Caco-2 (cell line): Measurements from ENCODE around the gene GCSAML. TPM values are rescaled to one million over a fixed set of nuclear protein-coding genes. Genes with fewer than 3 reads are reported as not detected.
"Not testable (repeated sequence)": the region's sequence is repeated elsewhere in the genome, so short reads cannot be mapped to it uniquely, and the experiment has no call there.

Experiments
- BruUV-seq: library from RNA; stranded (reverse); fragments of 400-500 nt; replicated peaks from 2 replicates; lab custom pipeline; 2021; lab: Mats Ljungman, UMichigan
- CTCF ChIA-PET: fragments of 300-600 bp; sonication (Branson Sonifier 250); formaldehyde crosslinking; loops from one replicate; lab custom pipeline; 2022; ENCODE audit warnings: antibody characterized with exemption; lab: Charles Lee
- POLR2A ChIA-PET: fragments of 300-600 bp; sonication (Branson Sonifier 250); formaldehyde crosslinking; loops from one replicate; lab custom pipeline; 2022; ENCODE audit warnings: antibody characterized with exemption; lab: Charles Lee
- DNase-seq, 2 experiments: peaks; one replicate each; pipeline versions ENCODE4 v3.0.0 to v3.0.0-alpha.2; 2020 to 2022
- H3K27me3 ChIP-seq: replicated peaks from 2 replicates; pipeline ENCODE4 v1.6.0; 2011; ENCODE audit warnings: low read length; ENCODE audit not compliant: control insufficient read depth, insufficient read depth
- H3K36me3 ChIP-seq: 2 replicates; pipeline ENCODE4 v1.5.1; 2011; ENCODE audit warnings: low read length; ENCODE audit not compliant: control insufficient read depth, insufficient read depth
- H3K4me1 ChIP-seq: fragments of 250-450 bp; sonication (Bioruptor Pico); 2 replicates; pipeline ENCODE4 v1.5.1; 2020; ENCODE audit warnings: mild to moderate bottlenecking
- H3K4me3 ChIP-seq: 2 replicates; pipeline ENCODE4 v1.5.1; 2011; ENCODE audit warnings: low read depth, mild to moderate bottlenecking, control low read depth, low read length
- H3K9me3 ChIP-seq: fragments of 250-450 bp; sonication (Bioruptor Pico); 2 replicates; pipeline ENCODE4 v1.5.1; 2020; ENCODE audit warnings: mild to moderate bottlenecking, moderate library complexity
- H3K27ac Mint-ChIP-seq: one replicate; pipeline ENCODE4 v1.8.0; 2022; ENCODE audit warnings: mixed read lengths; ENCODE audit not compliant: unreplicated experiment
- H3K27me3 Mint-ChIP-seq: one replicate; pipeline ENCODE4 v1.8.0; 2022; ENCODE audit warnings: mixed read lengths; ENCODE audit not compliant: insufficient read depth, unreplicated experiment
- H3K36me3 Mint-ChIP-seq: one replicate; pipeline ENCODE4 v1.8.0; 2022; ENCODE audit warnings: mild to moderate bottlenecking, mixed read lengths; ENCODE audit not compliant: insufficient read depth, unreplicated experiment
- H3K4me1 Mint-ChIP-seq: one replicate; pipeline ENCODE4 v1.8.0; 2022; ENCODE audit warnings: low read depth, mixed read lengths; ENCODE audit not compliant: unreplicated experiment
- H3K4me3 Mint-ChIP-seq: one replicate; pipeline ENCODE4 v1.8.0; 2022; ENCODE audit warnings: mild to moderate bottlenecking, moderate library complexity, mixed read lengths; ENCODE audit not compliant: unreplicated experiment
- H3K9me3 Mint-ChIP-seq: one replicate; pipeline ENCODE4 v1.8.0; 2022; ENCODE audit warnings: mixed read lengths; ENCODE audit not compliant: unreplicated experiment
- intact Hi-C: fragments of 100-400 bp; cut with micrococcal nuclease; formaldehyde crosslinking; loops from one replicate; pipeline ENCODE4 v1.10.0; 2022; ENCODE audit not compliant: unreplicated experiment
- total RNA-seq: library from RNA; stranded (reverse); gene quantifications from 2 replicates; pipeline ENCODE4 v1.2.3, GENCODE V29; 2022
- TF ChIP-seq, protein P1 (sequence below), 2 experiments: fragments of 200-600 bp in 1 of 2; IDR thresholded peaks; 1 replicate in 1 of 2; 2 replicates in 1 of 2; pipeline versions ENCODE4 v1.5.1 to v1.8.0; 2011 to 2022; ENCODE audit warnings: antibody characterized with exemption in 1 of 2, control low read depth in 1 of 2, inconsistent platforms in 1 of 2, low read depth in 1 of 2, low read length in 1 of 2, mild to moderate bottlenecking in 1 of 2, moderate library complexity in 1 of 2; ENCODE audit not compliant: insufficient read depth in 1 of 2, severe bottlenecking in 1 of 2, unreplicated experiment in 1 of 2

Gene GCSAML
- total RNA-seq, 1 experiment from 2014 or later = not detected

DNA sequence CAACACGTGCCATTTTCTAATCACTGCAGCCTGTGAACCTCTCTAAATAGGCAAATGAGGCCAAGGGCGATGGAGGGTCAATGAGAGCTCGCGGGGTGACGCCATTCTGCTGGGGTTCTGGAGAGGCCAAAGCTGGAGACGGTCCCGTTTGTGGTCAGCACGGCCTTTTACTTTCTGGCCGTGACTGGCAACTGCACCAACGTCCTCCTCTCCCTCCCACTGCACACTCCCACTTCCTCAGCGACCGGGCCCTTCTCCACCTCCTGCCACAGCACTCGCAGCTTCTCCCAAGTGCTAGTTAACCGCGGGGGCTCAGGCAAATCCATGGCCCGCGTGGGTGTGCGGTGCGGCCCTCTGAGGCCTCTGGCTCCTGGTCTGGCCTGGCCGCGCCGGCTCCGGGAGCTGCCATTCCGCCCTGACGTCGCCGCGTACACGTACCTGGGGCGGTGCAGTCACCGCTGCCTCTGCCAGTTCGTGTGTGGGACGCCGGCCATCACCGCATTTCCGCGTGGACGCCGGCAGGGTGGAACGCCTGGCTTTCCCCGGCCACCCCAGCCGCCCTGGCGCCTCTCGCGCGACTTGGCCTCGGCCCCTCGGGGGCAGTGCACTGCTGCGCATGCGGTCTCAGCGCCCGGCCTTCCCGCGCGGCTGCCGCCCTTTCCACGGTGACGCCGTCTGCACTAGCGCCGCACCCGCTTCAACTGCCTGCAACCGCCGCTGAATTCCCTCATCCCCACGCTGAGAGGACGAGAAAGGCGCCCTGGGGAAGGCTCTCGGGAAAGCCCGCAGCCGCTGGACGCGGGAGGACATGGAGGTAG lies 30.9 kb upstream of the GCSAML start:
- H3K27me3 Mint-ChIP-seq = no peaks in the 10 kb centered on the region
- H3K9me3 Mint-ChIP-seq = no peaks in the 10 kb centered on the region
- H3K4me1 Mint-ChIP-seq = no peaks in the 10 kb centered on the region
- no peak for DNase-seq
- intact Hi-C loops = no loop called here
- no peaks in the 10 kb centered on the region for H3K36me3 ChIP-seq
- H3K4me1 ChIP-seq = no peaks in the 10 kb centered on the region
- H3K9me3 ChIP-seq = no peaks in the 10 kb centered on the region
- POLR2A ChIA-PET = no interaction called here
- H3K36me3 Mint-ChIP-seq = no peaks in the 10 kb centered on the region
- TF ChIP-seq, protein P1, sequence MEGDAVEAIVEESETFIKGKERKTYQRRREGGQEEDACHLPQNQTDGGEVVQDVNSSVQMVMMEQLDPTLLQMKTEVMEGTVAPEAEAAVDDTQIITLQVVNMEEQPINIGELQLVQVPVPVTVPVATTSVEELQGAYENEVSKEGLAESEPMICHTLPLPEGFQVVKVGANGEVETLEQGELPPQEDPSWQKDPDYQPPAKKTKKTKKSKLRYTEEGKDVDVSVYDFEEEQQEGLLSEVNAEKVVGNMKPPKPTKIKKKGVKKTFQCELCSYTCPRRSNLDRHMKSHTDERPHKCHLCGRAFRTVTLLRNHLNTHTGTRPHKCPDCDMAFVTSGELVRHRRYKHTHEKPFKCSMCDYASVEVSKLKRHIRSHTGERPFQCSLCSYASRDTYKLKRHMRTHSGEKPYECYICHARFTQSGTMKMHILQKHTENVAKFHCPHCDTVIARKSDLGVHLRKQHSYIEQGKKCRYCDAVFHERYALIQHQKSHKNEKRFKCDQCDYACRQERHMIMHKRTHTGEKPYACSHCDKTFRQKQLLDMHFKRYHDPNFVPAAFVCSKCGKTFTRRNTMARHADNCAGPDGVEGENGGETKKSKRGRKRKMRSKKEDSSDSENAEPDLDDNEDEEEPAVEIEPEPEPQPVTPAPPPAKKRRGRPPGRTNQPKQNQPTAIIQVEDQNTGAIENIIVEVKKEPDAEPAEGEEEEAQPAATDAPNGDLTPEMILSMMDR (IDR thresholded peaks at IDR 0.05; ENCODE audit: insufficient read depth in 1 of 2, low read depth in 1 of 2, low read length in 1 of 2, severe bottlenecking in 1 of 2, unreplicated experiment in 1 of 2) = no peak
- no peak overlapping the region for H3K4me3 Mint-ChIP-seq
- H3K27ac Mint-ChIP-seq = no peak overlapping the region
- no peaks in the 10 kb centered on the region for H3K27me3 ChIP-seq
- H3K4me3 ChIP-seq = no peak overlapping the region
- no TSS peak for BruUV-seq
- CTCF ChIA-PET = interaction anchor here (0.6 kb wide), 1 partner anchor 84 kb away, joined by 3 read pairs; no protein-coding TSS in a partner anchor

DNA sequence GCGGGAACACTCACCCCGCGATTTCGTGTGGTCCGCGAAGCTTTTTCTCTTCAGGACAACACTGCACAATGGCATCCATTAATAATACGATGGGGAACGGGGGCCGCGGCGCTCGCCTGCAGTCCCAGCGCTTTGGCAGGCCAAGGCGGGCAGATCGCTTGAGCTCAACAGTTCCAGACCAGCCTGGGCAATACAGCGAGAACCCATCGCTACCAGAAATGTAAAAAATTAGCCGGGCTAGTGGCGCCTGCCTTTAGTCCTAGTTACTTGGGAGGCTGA lies 30.4 kb upstream of the GCSAML start:
- no peak overlapping the region for H3K4me3 Mint-ChIP-seq
- Histone ChIP-seq H3K9me3 (no peaks in the 10 kb centered on the region), H3K4me1 (no peaks in the 10 kb centered on the region), H3K27me3 (no peaks in the 10 kb centered on the region), H3K36me3 (no peaks in the 10 kb centered on the region), H3K4me3 (no peak overlapping the region)
- no TSS peak for BruUV-seq
- H3K36me3 Mint-ChIP-seq = no peaks in the 10 kb centered on the region
- H3K27ac Mint-ChIP-seq = no peak overlapping the region
- no peak for DNase-seq
- H3K9me3 Mint-ChIP-seq = no peaks in the 10 kb centered on the region
- TF ChIP-seq, protein P1 (IDR thresholded peaks at IDR 0.05; ENCODE audit: insufficient read depth in 1 of 2, low read depth in 1 of 2, low read length in 1 of 2, severe bottlenecking in 1 of 2, unreplicated experiment in 1 of 2) = no peak
- intact Hi-C loops = no loop called here
- no peaks in the 10 kb centered on the region for H3K27me3 Mint-ChIP-seq
- H3K4me1 Mint-ChIP-seq = no peaks in the 10 kb centered on the region
- ChIA-PET CTCF (interaction anchor here (0.6 kb wide), 1 partner anchor 84 kb away, joined by 3 read pairs; no protein-coding TSS in a partner anchor), POLR2A (no interaction called here)

DNA sequence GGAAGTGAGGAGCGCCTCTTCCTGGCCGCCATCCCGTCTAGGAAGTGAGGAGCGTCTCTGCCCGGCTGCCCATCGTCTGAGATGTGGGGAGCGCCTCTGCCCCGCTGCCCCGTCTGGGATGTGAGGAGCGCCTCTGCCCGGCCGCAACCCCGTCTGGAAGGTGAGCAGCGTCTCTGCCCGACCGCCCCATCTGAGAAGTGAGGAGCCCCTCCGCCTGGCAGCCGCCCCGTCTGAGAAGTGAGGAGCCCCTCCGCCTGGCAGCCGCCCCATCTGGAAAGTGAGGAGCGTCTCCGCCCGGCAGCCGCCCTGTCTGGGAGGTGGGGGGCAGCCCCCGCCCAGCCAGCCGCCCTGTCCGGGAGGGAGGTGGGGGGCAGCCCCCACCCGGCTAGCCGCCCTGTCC lies 27.0 kb upstream of the GCSAML start:
- H3K4me3 Mint-ChIP-seq, H3K9me3 Mint-ChIP-seq, intact Hi-C loops, H3K36me3 Mint-ChIP-seq, CTCF ChIA-PET, H3K4me3 ChIP-seq, H3K27me3 ChIP-seq, H3K27ac Mint-ChIP-seq, H3K4me1 ChIP-seq, H3K36me3 ChIP-seq, POLR2A ChIA-PET, H3K4me1 Mint-ChIP-seq, H3K27me3 Mint-ChIP-seq, H3K9me3 ChIP-seq, BruUV-seq, DNase-seq: not testable (repeated sequence)
